Measurements from ENCODE around the gene OR10D3.

The OR10D3 gene

GRCh38 chr11:124172101-124172500 lies 11.0 kb upstream of the OR10D3 start:
- Histone ChIP-seq H3K9ac (ENCODE audit: low read length) (no peak overlapping the region), H3K9me3 (ENCODE audit: control insufficient read depth, low read depth, low read length) (no peaks in the 10 kb centered on the region), H3K27me3 (ENCODE audit: control insufficient read depth, insufficient read depth, low read length) (peaks cover 51% of the 10 kb centered on the region), H3K4me3 (ENCODE audit: low read length) (no peak overlapping the region), H3K4me1 (ENCODE audit: control insufficient read depth, low read depth, low read length) (peaks cover 7% of the 10 kb centered on the region), H3K36me3 (ENCODE audit: control insufficient read depth, low read depth, low read length) (no peaks in the 10 kb centered on the region), H3K27ac (ENCODE audit: low read length) (no peak overlapping the region)

GRCh38 chr11:124172599-124172998 lies 10.5 kb upstream of the OR10D3 start:
- Histone ChIP-seq H3K9me3 (ENCODE audit: control insufficient read depth, low read depth, low read length) (no peaks in the 10 kb centered on the region), H3K4me1 (ENCODE audit: control insufficient read depth, low read depth, low read length) (peaks cover 7% of the 10 kb centered on the region), H3K4me3 (ENCODE audit: low read length) (no peak overlapping the region), H3K9ac (ENCODE audit: low read length) (no peak overlapping the region), H3K27me3 (ENCODE audit: control insufficient read depth, insufficient read depth, low read length) (peaks cover 47% of the 10 kb centered on the region), H3K36me3 (ENCODE audit: control insufficient read depth, low read depth, low read length) (no peaks in the 10 kb centered on the region), H3K27ac (ENCODE audit: low read length) (no peak overlapping the region)

GRCh38 chr11:124174001-124174583 lies 9.1 kb upstream of the OR10D3 start:
- H3K4me3 ChIP-seq (ENCODE audit: low read length): no peak overlapping the region
- peak overlapping the region; percentile 54 for H3K9ac ChIP-seq (ENCODE audit: low read length)
- no peaks in the 10 kb centered on the region for H3K36me3 ChIP-seq (ENCODE audit: control insufficient read depth, low read depth, low read length)
- H3K9me3 ChIP-seq (ENCODE audit: control insufficient read depth, low read depth, low read length): no peaks in the 10 kb centered on the region
- peaks cover 32% of the 10 kb centered on the region for H3K27me3 ChIP-seq (ENCODE audit: control insufficient read depth, insufficient read depth, low read length)
- peak overlapping the region; percentile 39 for H3K27ac ChIP-seq (ENCODE audit: low read length)
- H3K4me1 ChIP-seq (ENCODE audit: control insufficient read depth, low read depth, low read length): peaks cover 7% of the 10 kb centered on the region

- Histone ChIP-seq H3K9ac (ENCODE audit: low read length) (no peak overlapping the region), H3K4me1 (ENCODE audit: control insufficient read depth, low read depth, low read length) (peaks cover 7% of the 10 kb centered on the region), H3K4me3 (ENCODE audit: low read length) (no peak overlapping the region), H3K36me3 (ENCODE audit: control insufficient read depth, low read depth, low read length) (no peaks in the 10 kb centered on the region), H3K27me3 (ENCODE audit: control insufficient read depth, insufficient read depth, low read length) (peaks cover 13% of the 10 kb centered on the region), H3K9me3 (ENCODE audit: control insufficient read depth, low read depth, low read length) (no peaks in the 10 kb centered on the region), H3K27ac (ENCODE audit: low read length) (no peak overlapping the region)
Observed at GRCh38 chr11:124176925-124177715, 6.0 kb upstream of the OR10D3 start.

GRCh38 chr11:124179310-124179709 lies 3.8 kb upstream of the OR10D3 start:
- Histone ChIP-seq H3K4me1 (ENCODE audit: control insufficient read depth, low read depth, low read length) (peaks cover 3% of the 10 kb centered on the region), H3K27me3 (ENCODE audit: control insufficient read depth, insufficient read depth, low read length) (peaks cover 2% of the 10 kb centered on the region), H3K27ac (ENCODE audit: low read length) (no peak overlapping the region)

GRCh38 chr11:124190298-124191139 lies 7.4 kb downstream of the OR10D3 start:
- no peak overlapping the region for H3K9ac ChIP-seq (ENCODE audit: low read length)
- no peak overlapping the region for H3K27ac ChIP-seq (ENCODE audit: low read length)
- peaks cover 13% of the 10 kb centered on the region for H3K4me1 ChIP-seq (ENCODE audit: control insufficient read depth, low read depth, low read length)
- H3K27me3 ChIP-seq (ENCODE audit: control insufficient read depth, insufficient read depth, low read length): peaks cover 46% of the 10 kb centered on the region
- H3K4me3 ChIP-seq (ENCODE audit: low read length): no peak overlapping the region
- H3K36me3 ChIP-seq (ENCODE audit: control insufficient read depth, low read depth, low read length): no peaks in the 10 kb centered on the region
- H3K9me3 ChIP-seq (ENCODE audit: control insufficient read depth, low read depth, low read length): no peaks in the 10 kb centered on the region

More at GRCh38 chr11:124179310-124179709, 3.8 kb upstream of the OR10D3 start:
- H3K4me3 ChIP-seq (ENCODE audit: low read length): no peak overlapping the region
- no peaks in the 10 kb centered on the region for H3K36me3 ChIP-seq (ENCODE audit: control insufficient read depth, low read depth, low read length)
- H3K9ac ChIP-seq (ENCODE audit: low read length): no peak overlapping the region
- H3K9me3 ChIP-seq (ENCODE audit: control insufficient read depth, low read depth, low read length): no peaks in the 10 kb centered on the region

- Histone ChIP-seq H3K9ac (ENCODE audit: low read length) (no peak overlapping the region), H3K27ac (ENCODE audit: low read length) (no peak overlapping the region), H3K4me1 (ENCODE audit: control insufficient read depth, low read depth, low read length) (peaks cover 13% of the 10 kb centered on the region), H3K27me3 (ENCODE audit: control insufficient read depth, insufficient read depth, low read length) (peaks cover 37% of the 10 kb centered on the region), H3K4me3 (ENCODE audit: low read length) (no peak overlapping the region), H3K9me3 (ENCODE audit: control insufficient read depth, low read depth, low read length) (no peaks in the 10 kb centered on the region), H3K36me3 (ENCODE audit: control insufficient read depth, low read depth, low read length) (no peaks in the 10 kb centered on the region)
Observed at GRCh38 chr11:124193221-124194010, 10.3 kb downstream of the OR10D3 start.

- Histone ChIP-seq H3K4me3 (ENCODE audit: low read length) (no peak overlapping the region), H3K9ac (ENCODE audit: low read length) (no peak overlapping the region), H3K4me1 (ENCODE audit: control insufficient read depth, low read depth, low read length) (peaks cover 13% of the 10 kb centered on the region), H3K36me3 (ENCODE audit: control insufficient read depth, low read depth, low read length) (no peaks in the 10 kb centered on the region), H3K9me3 (ENCODE audit: control insufficient read depth, low read depth, low read length) (no peaks in the 10 kb centered on the region), H3K27ac (ENCODE audit: low read length) (no peak overlapping the region), H3K27me3 (ENCODE audit: control insufficient read depth, insufficient read depth, low read length) (peaks cover 26% of the 10 kb centered on the region)
Observed at GRCh38 chr11:124194293-124195188, 11.4 kb downstream of the OR10D3 start.

- no peaks in the 10 kb centered on the region for H3K36me3 ChIP-seq (ENCODE audit: control insufficient read depth, low read depth, low read length)
- no peak overlapping the region for H3K27ac ChIP-seq (ENCODE audit: low read length)
- H3K27me3 ChIP-seq (ENCODE audit: control insufficient read depth, insufficient read depth, low read length): peaks cover 19% of the 10 kb centered on the region
- H3K9ac ChIP-seq (ENCODE audit: low read length): no peak overlapping the region
- H3K4me3 ChIP-seq (ENCODE audit: low read length): no peak overlapping the region
- no peaks in the 10 kb centered on the region for H3K9me3 ChIP-seq (ENCODE audit: control insufficient read depth, low read depth, low read length)
- H3K4me1 ChIP-seq (ENCODE audit: control insufficient read depth, low read depth, low read length): peaks cover 9% of the 10 kb centered on the region
Observed at GRCh38 chr11:124195189-124195734, 12.1 kb downstream of the OR10D3 start.

- Histone ChIP-seq H3K9ac (ENCODE audit: low read length) (no peak overlapping the region), H3K4me3 (ENCODE audit: low read length) (no peak overlapping the region), H3K9me3 (ENCODE audit: control insufficient read depth, low read depth, low read length) (no peaks in the 10 kb centered on the region)
Observed at GRCh38 chr11:124197999-124198398, 14.9 kb downstream of the OR10D3 start.

More at GRCh38 chr11:124197999-124198398, 14.9 kb downstream of the OR10D3 start:
- Histone ChIP-seq H3K27me3 (ENCODE audit: control insufficient read depth, insufficient read depth, low read length) (no peaks in the 10 kb centered on the region), H3K36me3 (ENCODE audit: control insufficient read depth, low read depth, low read length) (no peaks in the 10 kb centered on the region), H3K27ac (ENCODE audit: low read length) (no peak overlapping the region), H3K4me1 (ENCODE audit: control insufficient read depth, low read depth, low read length) (peaks cover 9% of the 10 kb centered on the region)
